ENCODE results near the gene FRAS1.
"Not testable (repeated sequence)": the region's sequence is repeated elsewhere in the genome, so short reads cannot be mapped to it uniquely, and the experiment has no call there.

Gene FRAS1

GRCh38 chr4:78543424-78544125 is 486.5 kb downstream of the FRAS1 start:
- DNase-seq (ENCODE audit: low read depth), result peak; percentile 39

DNA sequence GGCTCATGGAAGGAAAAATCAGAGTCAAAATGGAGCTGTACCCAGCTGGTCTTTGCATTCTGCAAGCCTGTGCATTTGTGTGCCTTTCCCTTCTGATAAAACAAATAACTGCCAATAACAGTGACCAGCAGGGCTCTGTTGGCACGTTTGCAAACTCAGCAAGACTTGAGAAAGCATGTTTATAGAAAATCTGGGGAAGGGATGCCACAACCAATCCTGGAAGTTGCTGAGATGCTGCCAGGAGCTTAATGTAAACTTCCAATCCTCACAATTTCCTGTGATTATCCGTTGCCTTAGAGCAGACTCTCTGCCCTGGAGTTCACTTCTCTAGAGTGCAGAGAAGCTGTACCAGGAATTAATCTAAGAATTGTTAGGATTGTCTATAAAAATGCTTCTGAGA is 487.6 kb downstream of the FRAS1 start:
- no peak for DNase-seq (ENCODE audit: low read depth)

More at GRCh38 chr4:78543424-78544125, 486.5 kb downstream of the FRAS1 start:
- TF ChIP-seq, protein P1, sequence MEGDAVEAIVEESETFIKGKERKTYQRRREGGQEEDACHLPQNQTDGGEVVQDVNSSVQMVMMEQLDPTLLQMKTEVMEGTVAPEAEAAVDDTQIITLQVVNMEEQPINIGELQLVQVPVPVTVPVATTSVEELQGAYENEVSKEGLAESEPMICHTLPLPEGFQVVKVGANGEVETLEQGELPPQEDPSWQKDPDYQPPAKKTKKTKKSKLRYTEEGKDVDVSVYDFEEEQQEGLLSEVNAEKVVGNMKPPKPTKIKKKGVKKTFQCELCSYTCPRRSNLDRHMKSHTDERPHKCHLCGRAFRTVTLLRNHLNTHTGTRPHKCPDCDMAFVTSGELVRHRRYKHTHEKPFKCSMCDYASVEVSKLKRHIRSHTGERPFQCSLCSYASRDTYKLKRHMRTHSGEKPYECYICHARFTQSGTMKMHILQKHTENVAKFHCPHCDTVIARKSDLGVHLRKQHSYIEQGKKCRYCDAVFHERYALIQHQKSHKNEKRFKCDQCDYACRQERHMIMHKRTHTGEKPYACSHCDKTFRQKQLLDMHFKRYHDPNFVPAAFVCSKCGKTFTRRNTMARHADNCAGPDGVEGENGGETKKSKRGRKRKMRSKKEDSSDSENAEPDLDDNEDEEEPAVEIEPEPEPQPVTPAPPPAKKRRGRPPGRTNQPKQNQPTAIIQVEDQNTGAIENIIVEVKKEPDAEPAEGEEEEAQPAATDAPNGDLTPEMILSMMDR (conservative IDR thresholded peaks at IDR 0.05; ENCODE audit: low read depth, low read length), result no peak
- no peak overlapping the region for H3K4me3 ChIP-seq (ENCODE audit: low read depth, low read length)

DNA sequence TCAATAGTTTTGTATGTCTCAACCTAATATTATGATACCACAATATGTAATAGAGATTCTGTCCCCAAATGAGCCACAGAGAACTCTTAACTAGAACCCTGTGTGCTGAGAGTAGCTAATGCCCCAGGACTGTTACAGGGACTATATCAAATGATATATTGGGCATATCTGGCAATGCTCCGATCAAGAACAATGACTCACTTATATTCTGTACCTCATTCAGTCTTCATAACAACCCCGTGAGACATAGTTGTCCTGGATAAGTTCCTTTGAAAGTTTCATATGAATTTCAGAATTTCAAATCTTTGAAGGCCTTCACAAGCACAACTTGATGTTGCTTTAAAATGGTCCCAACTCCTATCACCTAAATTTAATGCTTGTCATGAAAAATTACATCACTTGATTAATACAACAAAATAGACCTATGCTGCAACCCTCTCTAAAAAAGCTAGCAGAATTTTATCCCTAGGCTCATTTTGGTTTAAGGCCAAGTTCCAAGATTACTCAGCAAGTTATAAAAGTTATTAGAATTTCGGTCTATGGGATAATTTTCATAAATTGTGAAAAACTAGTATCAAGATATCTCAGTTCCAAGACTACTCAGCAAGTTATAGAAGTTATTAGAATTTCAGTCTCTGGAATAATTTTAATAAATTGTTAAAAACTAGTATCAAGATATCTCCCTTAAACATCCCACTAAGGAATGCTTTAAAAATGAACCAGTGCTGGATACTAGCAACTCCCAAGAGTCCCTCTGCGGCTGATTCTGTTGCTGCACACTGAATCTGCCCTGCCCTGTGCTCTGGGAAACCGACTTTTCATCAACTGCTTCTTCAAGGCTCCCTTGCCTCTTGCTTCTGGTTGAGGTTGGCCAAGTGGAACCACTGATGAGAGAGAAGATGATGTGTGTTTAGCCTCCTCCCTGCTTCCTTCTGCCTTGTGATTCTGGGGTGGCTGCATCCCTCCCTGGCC is 488.4 kb downstream of the FRAS1 start:
- H3K4me3 ChIP-seq (ENCODE audit: low read depth, low read length), result no peak overlapping the region
- no peak for DNase-seq (ENCODE audit: low read depth)
- TF ChIP-seq, protein P1 (conservative IDR thresholded peaks at IDR 0.05; ENCODE audit: low read depth, low read length), result no peak

More for the DNA sequence above, 487.6 kb downstream of the FRAS1 start:
- no peak overlapping the region for H3K4me3 ChIP-seq (ENCODE audit: low read depth, low read length)
- TF ChIP-seq, protein P1 (conservative IDR thresholded peaks at IDR 0.05; ENCODE audit: low read depth, low read length), result no peak

DNA sequence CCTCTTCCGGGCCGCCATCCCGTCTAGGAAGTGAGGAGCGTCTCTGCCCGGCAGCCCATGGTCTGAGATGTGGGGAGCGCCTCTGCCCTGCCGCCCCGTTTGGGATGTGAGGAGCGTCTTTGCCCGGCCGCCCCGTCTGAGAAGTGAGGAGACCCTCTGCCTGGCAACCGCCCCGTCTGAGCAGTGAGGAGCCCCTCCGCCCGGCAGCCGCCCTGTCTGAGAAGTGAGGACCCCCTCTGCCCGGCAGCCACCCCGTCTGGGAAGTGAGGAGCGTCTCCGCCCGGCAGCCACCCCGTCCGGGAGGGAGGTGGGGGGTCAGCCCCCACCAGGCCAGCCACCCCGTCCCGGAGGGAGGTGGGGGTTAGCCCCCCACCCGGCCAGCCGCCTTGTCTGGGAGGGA is 490.8 kb downstream of the FRAS1 start:
- DNase-seq (ENCODE audit: low read depth); H3K4me3 ChIP-seq (ENCODE audit: low read depth, low read length): not testable (repeated sequence)

GRCh38 chr4:78548889-78549288 is 491.8 kb downstream of the FRAS1 start:
- not testable (repeated sequence) for H3K4me3 ChIP-seq (ENCODE audit: low read depth, low read length); DNase-seq (ENCODE audit: low read depth)

GRCh38 chr4:78551420-78552351 is 494.6 kb downstream of the FRAS1 start, which contains the start of gene ANXA3:
ANXA3 (plus strand) TSS chr4:78551770; CDS start chr4:78554474, 2,704 bp downstream.
- TF ChIP-seq, protein P1 (conservative IDR thresholded peaks at IDR 0.05; ENCODE audit: low read depth, low read length), result no peak
- peak within 1 kb of the TSS; percentile 70 for H3K4me3 ChIP-seq (ENCODE audit: low read depth, low read length)
- DNase-seq (ENCODE audit: low read depth), result no peak

GRCh38 chr4:78552389-78553042 is 495.4 kb downstream of the FRAS1 start:
- peak; percentile 50 for DNase-seq (ENCODE audit: low read depth)
- TF ChIP-seq, protein P1 (conservative IDR thresholded peaks at IDR 0.05; ENCODE audit: low read depth, low read length), result no peak
- peak overlapping the region; percentile 70 for H3K4me3 ChIP-seq (ENCODE audit: low read depth, low read length)

All from choroid plexus epithelial cell (primary cell).